OCI-LY1 (cell line): Measurements from ENCODE around the gene RASGEF1C.

Experiments
- EZH2 ChIP-seq: fragments of 200-600 bp; sonication (generic), shearing (Covaris generic); IDR thresholded peaks from 2 replicates; pipeline ENCODE4 v1.8.0; 2017; ENCODE audit warnings: borderline replicate concordance, mixed run types, mild to moderate bottlenecking, antibody characterized with exemption, low read length, moderate library complexity, mixed read lengths
- TF ChIP-seq, protein P1 (sequence below): fragments of 200-600 bp; sonication (generic), shearing (Covaris generic); IDR thresholded peaks from 2 replicates; pipeline ENCODE4 v1.5.1; 2017; ENCODE audit warnings: mild to moderate bottlenecking, antibody characterized with exemption, low read length, moderate library complexity, mixed read lengths

- TF ChIP-seq, protein P1, sequence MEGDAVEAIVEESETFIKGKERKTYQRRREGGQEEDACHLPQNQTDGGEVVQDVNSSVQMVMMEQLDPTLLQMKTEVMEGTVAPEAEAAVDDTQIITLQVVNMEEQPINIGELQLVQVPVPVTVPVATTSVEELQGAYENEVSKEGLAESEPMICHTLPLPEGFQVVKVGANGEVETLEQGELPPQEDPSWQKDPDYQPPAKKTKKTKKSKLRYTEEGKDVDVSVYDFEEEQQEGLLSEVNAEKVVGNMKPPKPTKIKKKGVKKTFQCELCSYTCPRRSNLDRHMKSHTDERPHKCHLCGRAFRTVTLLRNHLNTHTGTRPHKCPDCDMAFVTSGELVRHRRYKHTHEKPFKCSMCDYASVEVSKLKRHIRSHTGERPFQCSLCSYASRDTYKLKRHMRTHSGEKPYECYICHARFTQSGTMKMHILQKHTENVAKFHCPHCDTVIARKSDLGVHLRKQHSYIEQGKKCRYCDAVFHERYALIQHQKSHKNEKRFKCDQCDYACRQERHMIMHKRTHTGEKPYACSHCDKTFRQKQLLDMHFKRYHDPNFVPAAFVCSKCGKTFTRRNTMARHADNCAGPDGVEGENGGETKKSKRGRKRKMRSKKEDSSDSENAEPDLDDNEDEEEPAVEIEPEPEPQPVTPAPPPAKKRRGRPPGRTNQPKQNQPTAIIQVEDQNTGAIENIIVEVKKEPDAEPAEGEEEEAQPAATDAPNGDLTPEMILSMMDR = 0 out of 2 replicates have a peak, but pooled peaks have one; percentile 6
- no peak for TF ChIP-seq EZH2
Measured at GRCh38 chr5:180208435-180209081, 453 bp downstream of the RASGEF1C start.
